Sigmoid colon (tissue), 7 donors: ENCODE data around the gene ACTR8. TPM values are rescaled to one million over a fixed set of nuclear protein-coding genes. Genes with fewer than 3 reads are reported as not detected.

Experiments used
- DNase-seq: peaks from one replicate; pipeline ENCODE4 v3.0.0-alpha.2; 2019
- H3K27ac ChIP-seq, 4 donors: fragments of 200-600 bp; sonication (generic); one replicate each; pipeline ENCODE4 v1.5.1; 2016 to 2019; ENCODE audit warnings: mild to moderate bottlenecking in 1 of 4
- H3K27me3 ChIP-seq, 3 donors: fragments of 200-600 bp; sonication (generic); one replicate each; pipeline ENCODE4 v1.5.1; 2019; ENCODE audit warnings: mild to moderate bottlenecking in 1 of 3
- H3K36me3 ChIP-seq, 4 donors: fragments of 200-600 bp; sonication (generic); one replicate each; pipeline ENCODE4 v1.5.1; 2016 to 2019
- H3K4me1 ChIP-seq, 4 donors: fragments of 200-600 bp; sonication (generic); one replicate each; pipeline ENCODE4 v1.5.1; 2017 to 2019
- H3K4me3 ChIP-seq, 4 donors: fragments of 200-600 bp; sonication (generic); one replicate each; pipeline ENCODE4 v1.5.1; 2017 to 2019; ENCODE audit warnings: mild to moderate bottlenecking in 2 of 4, moderate library complexity in 1 of 4
- H3K9me3 ChIP-seq, 4 donors: fragments of 200-600 bp in 3 of 4; sonication (generic) in 3 of 4; one replicate each; pipeline versions ENCODE4 v1.5.1 to v1.6.1; 2013 to 2019
- EP300 ChIP-seq, 4 donors: sonication (generic); formaldehyde crosslinking; IDR thresholded peaks; one replicate each; pipeline ENCODE4 v1.6.1; 2017; ENCODE audit warnings: antibody characterized with exemption in 4 of 4
- POLR2A ChIP-seq, 2 donors: fragments of 450-650 bp; IDR thresholded peaks; one replicate each; pipeline ENCODE4 v1.6.1; 2016; ENCODE audit warnings: antibody characterized with exemption in 2 of 2, mild to moderate bottlenecking in 2 of 2, moderate library complexity in 2 of 2
- POLR2AphosphoS5 ChIP-seq, 4 donors: sonication (generic); formaldehyde crosslinking; IDR thresholded peaks; one replicate each; pipeline ENCODE4 v1.6.1; 2017; ENCODE audit warnings: antibody characterized with exemption in 4 of 4
- WGBS, 2 donors: extraction: QIAGEN DNeasy Blood & Tissue Kit; methylation state at CpG; one replicate each; pipeline ENCODE4 v1.1.7; 2013; 5-methylcytosine and 5-hydroxymethylcytosine counted together
- intact Hi-C: fragments of 100-400 bp; cut with DNase I; formaldehyde crosslinking; loops from one replicate; pipeline ENCODE4 v1.15.1; 2023
- polyA plus RNA-seq, 3 donors: library from polyadenylated mRNA; stranded (reverse); fragments of 200-250 nt; gene quantifications; one replicate each; pipeline ENCODE4 v1.2.3, GENCODE V29; 2013
- total RNA-seq, 4 donors: library from RNA; depleted of rRNA; stranded (reverse); fragments of >200 nt; gene quantifications; one replicate each; pipeline ENCODE4 v1.1.0, GENCODE V29; 2016
- TF ChIP-seq, protein P1 (sequence below), 4 experiments: fragments of 450-650 bp in 3 of 4; fragments of 200-600 bp in 1 of 4; IDR thresholded peaks; one replicate each; pipeline ENCODE4 v1.5.1; 2016 to 2019; ENCODE audit warnings: antibody characterized with exemption in 4 of 4, mild to moderate bottlenecking in 3 of 4, moderate library complexity in 2 of 4
- donor health status: healthy with polysubstance abuse.
- donor health status: Bipolar disorder and iron deficiency.
- donor health status: healthy.

The ACTR8 gene
- total and polyA plus RNA-seq, 7 donors, result 9.0 to 30.7 (median 18.5) TPM

DNA sequence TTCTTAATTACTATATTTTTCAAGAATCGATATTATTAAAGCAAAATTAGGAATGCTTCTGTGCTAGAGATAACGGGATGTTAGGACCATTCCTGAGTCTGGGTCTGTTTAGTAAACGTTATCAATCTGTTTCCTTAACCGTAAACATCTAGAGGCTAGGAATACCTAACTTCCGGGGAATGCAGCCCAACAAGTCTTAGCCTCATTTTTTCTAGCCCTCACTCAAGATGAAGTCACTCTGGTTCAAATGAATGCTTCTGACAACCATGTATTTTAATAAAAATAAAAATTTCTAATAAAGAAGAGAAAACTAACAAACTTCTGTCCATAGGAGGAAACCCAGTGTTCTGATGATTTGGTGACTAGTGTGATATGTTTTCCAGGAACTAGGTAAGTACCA is 20.8 kb upstream of the ACTR8 start:
- H3K9me3 ChIP-seq, result no peaks in the 10 kb centered on the region
- peaks cover 0 to 7% (median 0%) of the 10 kb centered on the region in 3 donors for H3K27me3 ChIP-seq
- no peaks in the 10 kb centered on the region for H3K4me1 ChIP-seq
- no peak overlapping the region for H3K27ac ChIP-seq
- no peak for DNase-seq
- H3K36me3 ChIP-seq, result no peaks in the 10 kb centered on the region
- no peak overlapping the region for H3K4me3 ChIP-seq
- intact Hi-C loops, result no loop called here
- 57 to 69% methylated on average over 5 of the region's 5 CpGs for WGBS, 2 donors
- TF ChIP-seq POLR2A (IDR thresholded peaks at IDR 0.05) (no peak), POLR2AphosphoS5 (IDR thresholded peaks at IDR 0.05) (no peak), EP300 (IDR thresholded peaks at IDR 0.05) (no peak)
- TF ChIP-seq, protein P1, sequence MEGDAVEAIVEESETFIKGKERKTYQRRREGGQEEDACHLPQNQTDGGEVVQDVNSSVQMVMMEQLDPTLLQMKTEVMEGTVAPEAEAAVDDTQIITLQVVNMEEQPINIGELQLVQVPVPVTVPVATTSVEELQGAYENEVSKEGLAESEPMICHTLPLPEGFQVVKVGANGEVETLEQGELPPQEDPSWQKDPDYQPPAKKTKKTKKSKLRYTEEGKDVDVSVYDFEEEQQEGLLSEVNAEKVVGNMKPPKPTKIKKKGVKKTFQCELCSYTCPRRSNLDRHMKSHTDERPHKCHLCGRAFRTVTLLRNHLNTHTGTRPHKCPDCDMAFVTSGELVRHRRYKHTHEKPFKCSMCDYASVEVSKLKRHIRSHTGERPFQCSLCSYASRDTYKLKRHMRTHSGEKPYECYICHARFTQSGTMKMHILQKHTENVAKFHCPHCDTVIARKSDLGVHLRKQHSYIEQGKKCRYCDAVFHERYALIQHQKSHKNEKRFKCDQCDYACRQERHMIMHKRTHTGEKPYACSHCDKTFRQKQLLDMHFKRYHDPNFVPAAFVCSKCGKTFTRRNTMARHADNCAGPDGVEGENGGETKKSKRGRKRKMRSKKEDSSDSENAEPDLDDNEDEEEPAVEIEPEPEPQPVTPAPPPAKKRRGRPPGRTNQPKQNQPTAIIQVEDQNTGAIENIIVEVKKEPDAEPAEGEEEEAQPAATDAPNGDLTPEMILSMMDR (IDR thresholded peaks at IDR 0.05), result no peak

DNA sequence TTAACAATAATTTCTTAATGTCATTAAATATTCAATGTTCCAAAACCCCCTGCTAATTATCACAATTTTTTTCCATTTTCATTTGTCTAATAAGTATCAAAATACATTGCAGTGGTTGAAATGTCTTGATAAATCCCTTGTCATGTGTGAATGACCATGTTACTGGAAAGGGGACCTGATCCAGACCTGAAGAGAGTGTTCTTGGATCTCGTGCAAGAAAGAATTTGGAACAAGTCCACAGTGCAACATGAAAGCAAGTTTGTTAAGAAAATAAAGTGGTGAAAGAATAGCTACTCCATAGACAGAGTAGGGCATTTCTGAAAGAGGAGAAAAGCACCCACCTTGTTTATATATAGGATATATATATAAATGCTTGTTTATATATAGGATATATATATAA is 20.1 kb upstream of the ACTR8 start:
- intact Hi-C loops, result no loop called here
- no peaks in the 10 kb centered on the region for H3K36me3 ChIP-seq
- no peak for TF ChIP-seq EP300 (IDR thresholded peaks at IDR 0.05)
- no peak for TF ChIP-seq POLR2A (IDR thresholded peaks at IDR 0.05)
- no peak for TF ChIP-seq POLR2AphosphoS5 (IDR thresholded peaks at IDR 0.05)
- TF ChIP-seq, protein P1 (IDR thresholded peaks at IDR 0.05), result no peak
- no peak overlapping the region for H3K27ac ChIP-seq
- DNase-seq, result no peak
- no peaks in the 10 kb centered on the region for H3K4me1 ChIP-seq
- H3K9me3 ChIP-seq, result no peaks in the 10 kb centered on the region
- H3K27me3 ChIP-seq, result peaks cover 0 to 14% (median 0%) of the 10 kb centered on the region in 3 donors
- no peak overlapping the region for H3K4me3 ChIP-seq
- WGBS, 2 donors, result 17 to 52% methylated on average over 1 of the region's 1 CpG

DNA sequence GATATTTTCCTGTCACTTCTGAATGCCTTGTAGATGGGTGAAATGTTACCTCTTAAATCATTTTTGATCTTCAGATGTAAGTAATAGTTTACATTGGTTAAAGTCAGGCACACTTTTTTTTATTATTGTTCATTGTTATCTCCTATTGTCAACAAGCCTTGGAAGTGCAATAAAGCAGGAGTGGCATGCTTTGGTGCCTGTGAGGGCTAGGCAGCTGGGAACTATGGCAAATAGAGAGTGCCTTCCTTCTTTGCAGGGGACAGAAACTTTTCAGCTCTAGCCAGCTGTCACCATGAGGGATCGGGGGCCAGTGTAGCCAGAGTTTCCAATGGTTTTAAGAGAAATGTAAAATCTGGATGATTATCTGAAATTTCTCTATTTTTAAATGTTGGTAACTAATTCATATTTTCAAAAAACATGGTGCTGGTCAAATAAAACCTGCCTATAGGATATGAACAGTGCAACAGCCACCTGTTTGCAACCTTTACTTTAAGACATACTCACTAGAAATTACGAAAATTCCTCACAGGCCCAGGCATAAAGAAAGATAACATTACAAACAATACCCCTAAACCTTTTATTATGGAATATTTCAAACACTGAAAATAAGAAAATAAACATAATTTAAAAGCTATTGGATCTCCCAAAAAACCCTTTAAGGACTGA is 18.8 kb upstream of the ACTR8 start:
- H3K27me3 ChIP-seq, result peaks cover 0 to 22% (median 0%) of the 10 kb centered on the region in 3 donors
- H3K4me3 ChIP-seq, result no peak overlapping the region
- H3K4me1 ChIP-seq, result no peaks in the 10 kb centered on the region
- intact Hi-C loops, result no loop called here
- no peaks in the 10 kb centered on the region for H3K36me3 ChIP-seq
- H3K27ac ChIP-seq, result no peak overlapping the region
- 15 to 63% methylated on average over 2 of the region's 2 CpGs for WGBS, 2 donors
- TF ChIP-seq POLR2AphosphoS5 (IDR thresholded peaks at IDR 0.05) (no peak), POLR2A (IDR thresholded peaks at IDR 0.05) (no peak), EP300 (IDR thresholded peaks at IDR 0.05) (no peak)
- TF ChIP-seq, protein P1 (IDR thresholded peaks at IDR 0.05), result no peak
- H3K9me3 ChIP-seq, result no peaks in the 10 kb centered on the region
- DNase-seq, result no peak

DNA sequence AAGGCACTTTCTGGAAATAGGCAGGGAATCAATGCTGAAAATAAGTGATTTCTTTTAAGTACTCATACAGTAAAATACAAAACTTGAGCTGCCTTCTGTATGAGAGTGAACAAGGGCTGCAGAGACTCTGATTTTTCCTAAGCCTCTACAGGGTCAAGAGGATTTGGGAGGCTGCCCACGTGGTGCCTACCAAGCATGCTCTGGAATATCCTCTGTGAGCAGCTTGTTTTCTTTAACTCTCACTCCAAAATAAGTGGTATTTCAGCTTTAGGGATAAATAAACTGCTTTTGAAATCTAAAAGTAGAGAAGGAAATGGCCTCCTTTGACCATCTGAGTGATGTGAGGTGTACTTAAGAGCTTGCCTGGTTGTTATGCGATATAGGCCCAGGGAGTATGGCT is 17.8 kb upstream of the ACTR8 start:
- TF ChIP-seq POLR2A (IDR thresholded peaks at IDR 0.05) (no peak), EP300 (IDR thresholded peaks at IDR 0.05) (no peak), POLR2AphosphoS5 (IDR thresholded peaks at IDR 0.05) (no peak)
- TF ChIP-seq, protein P1 (IDR thresholded peaks at IDR 0.05), result no peak
- no peak for DNase-seq
- Histone ChIP-seq H3K27ac (no peak overlapping the region), H3K4me3 (no peak overlapping the region), H3K36me3 (no peaks in the 10 kb centered on the region), H3K27me3 (peaks cover 0 to 22% (median 0%) of the 10 kb centered on the region in 3 donors), H3K4me1 (no peaks in the 10 kb centered on the region), H3K9me3 (no peaks in the 10 kb centered on the region)
- 32 to 64% methylated on average over 2 of the region's 2 CpGs for WGBS, 2 donors
- intact Hi-C loops, result no loop called here
